Stimulated activated CD4-positive, alpha-beta T cell treated with anti-CD3 and anti-CD28 coated beads, TNF-alpha, amount 100 ng/mL, for 48 hours (primary cell): ENCODE results near the gene BMP2K.

Experiments
- DNase-seq, 3 donors: peaks; one replicate each; pipeline ENCODE4 v3.0.0-alpha.2; 2020; ENCODE audit warnings: low read depth in 3 of 3

The BMP2K gene

DNA sequence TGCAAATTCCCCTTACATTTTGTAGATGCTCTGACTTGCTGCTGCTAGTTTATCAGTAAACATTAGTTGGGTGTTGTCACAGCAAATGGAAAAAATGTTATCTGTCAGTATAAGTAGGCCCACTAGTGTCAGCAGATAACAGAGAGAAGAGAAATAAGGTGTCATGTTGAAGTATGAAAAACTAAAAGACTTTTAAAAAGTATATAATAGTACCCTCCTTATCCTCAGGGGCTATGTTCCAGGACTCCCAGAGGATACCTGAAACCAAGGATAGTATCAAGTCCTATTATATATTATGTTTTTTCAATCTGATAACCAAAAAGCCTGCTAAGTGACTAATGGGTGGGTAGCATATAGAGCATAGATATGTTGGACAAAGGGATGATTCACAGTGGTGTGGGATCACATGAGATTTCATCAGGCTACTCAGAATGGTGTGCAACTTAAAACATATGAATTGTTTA lies 11.6 kb upstream of the BMP2K start:
- DNase-seq = no peak

DNA sequence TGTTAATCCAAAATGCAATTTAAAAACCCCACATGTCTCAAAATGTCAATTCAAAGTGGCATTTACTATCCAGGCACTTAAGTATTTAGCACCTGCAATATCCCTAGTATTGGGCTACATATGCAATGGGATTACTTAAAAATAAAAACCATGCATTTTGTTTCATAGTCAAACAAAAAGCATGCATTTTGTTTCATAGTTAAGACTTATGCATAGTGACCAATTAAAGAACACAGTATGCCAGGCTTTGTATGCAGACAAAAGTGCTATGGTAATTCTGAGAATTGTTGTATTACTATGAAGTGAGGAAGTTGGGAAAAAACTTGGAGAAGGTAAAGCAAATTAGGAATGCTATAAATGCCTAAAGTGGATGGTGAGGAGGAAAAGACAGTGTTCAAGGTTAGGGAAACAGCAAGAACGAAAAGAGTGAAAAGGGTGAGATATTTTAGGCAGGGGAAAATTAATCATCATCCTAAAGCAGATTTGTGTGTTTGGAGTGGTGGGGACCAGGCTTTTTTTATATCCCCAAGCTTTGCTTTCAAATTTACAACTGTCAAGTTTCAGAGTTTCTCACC lies 10.6 kb upstream of the BMP2K start:
- DNase-seq = no peak

DNA sequence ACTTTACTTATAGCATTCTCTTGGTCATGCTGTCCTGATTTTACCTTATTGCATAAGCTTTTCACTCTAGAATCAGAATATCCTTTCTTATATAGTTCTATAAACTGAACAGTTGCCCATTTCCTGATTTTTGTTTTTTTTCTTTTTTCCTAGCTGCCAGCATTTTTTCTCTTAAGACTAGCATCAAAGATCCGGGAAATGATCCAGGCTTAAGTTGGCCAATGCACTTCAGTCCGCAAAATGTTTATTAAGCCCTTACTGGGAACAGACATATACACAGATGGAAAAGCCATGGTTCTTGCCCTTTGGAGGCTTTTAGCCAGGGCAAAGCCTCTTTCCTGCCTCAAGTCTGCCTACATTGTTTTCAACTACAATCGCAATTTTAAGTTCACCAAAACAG lies 10.1 kb upstream of the BMP2K start:
- no peak for DNase-seq

DNA sequence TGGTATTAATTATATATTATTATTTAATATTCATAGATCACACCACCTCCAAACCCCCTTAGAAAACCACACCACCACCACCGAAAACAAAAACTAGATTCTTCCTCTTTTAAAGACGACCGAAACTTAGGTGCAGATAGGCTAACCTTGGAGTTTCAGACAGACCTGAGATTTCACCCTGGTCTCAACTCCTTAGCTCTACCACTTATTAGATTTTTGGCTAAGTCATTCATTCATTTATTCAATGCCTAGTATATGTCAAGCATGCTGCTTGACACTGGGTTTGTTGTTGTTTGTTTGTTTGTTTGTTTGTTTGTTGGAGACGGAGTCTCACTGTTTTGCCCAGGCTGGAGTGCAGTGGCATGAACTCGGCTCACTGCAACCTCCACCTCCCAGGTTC lies 9.5 kb upstream of the BMP2K start:
- DNase-seq = no peak

DNA sequence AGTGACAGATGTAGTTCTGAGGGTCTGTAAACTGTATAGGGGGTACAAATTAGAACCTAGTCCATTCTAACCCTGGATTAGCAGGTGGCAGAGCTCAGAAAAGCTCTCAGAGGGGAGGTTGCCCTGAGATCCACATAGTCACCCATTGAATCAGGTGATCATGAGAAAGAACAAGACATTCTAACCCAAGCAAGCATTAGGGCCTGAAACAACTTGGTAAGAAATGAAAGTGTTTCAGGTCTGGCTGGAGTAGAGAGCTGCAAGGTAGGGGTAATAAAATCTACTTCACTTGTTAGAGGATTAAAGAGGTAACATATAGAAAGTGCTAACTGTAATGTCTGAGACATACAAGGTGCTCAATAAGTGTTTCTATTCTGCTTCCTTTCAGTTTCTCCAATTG lies 8.8 kb upstream of the BMP2K start:
- DNase-seq = no peak

DNA sequence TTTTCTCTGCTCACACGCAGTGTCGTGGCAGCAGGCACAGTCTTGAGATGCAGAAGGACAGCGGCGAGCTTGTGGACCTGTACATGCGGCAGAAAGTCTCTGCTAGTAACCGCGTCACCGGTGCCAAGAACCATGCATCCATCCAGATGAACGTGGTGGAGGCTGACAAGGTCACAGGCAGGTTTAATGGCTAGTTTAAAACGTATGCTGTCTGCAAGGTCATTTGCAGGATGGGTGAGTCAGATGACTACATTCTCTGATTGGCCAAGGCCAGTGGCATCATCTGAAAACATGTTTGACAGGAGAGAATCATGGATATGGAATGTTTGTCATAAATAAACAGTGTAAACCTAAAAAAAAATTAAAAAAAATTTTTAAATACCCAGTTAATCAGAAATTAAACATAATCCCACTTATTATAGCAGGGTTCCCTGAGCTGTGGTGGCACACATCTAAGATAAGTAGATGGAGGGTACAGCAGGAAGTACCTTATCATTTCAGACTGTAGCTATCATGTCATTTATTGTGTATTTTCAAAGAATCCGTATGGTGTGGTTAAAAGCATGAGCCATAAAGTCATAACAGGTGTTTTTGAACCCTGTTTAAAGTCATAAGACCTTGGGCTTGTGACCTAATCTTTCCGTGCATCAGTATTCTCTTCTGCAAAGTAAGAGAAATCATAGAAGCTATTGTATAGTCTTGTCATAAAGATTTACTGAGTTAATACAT lies 7.5 kb upstream of the BMP2K start:
- no peak for DNase-seq

DNA sequence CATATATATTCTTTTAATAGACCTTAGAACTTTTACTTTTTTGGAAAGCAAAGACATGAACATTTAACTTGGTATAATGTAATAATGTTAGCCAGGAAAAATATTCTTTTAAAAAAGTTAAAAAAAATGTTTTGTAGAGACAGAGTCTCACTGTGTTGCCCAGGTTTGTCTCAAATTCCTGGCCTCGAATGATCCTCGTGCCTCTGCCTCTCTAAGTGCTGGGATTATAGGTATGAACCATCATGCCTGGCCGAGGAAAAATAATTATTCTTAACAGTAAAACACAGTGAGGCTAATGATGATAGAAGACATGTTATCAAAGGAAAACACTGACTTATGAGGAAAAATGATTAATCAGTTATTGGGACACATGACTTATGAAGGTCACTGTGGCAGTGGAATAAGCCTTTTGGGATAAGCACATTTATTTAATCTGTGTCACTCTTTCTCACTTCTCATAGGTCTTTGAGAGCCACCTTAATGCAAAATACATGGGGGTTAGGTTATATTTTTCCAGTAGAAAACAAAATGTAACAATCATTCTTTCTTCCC lies 6.0 kb upstream of the BMP2K start:
- no peak for DNase-seq

DNA sequence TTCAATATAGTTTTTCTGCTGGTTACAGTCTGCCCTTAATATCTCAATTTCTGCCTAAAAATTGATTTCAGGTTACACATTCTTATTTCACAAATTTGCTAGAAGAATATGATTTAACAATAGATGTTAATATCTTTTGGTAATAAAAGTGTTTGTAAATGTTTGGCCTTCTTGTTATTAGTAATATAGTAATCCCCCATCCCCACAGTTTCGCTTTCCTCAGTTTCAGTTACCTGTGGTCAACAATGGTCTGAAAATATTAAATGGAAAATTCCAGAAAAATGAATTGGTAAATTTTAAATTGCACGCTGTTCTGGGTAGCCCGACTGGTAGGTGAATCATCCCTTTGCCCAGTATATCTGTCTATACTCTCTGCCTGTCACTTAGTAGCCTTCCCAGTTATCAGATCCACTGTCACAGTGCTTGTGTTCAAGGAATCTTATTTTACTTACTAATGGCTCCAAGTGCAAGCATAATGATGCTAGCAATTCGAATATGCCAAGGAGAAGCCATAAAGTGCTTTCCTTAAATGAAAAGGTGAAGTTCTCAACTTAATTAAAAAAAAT lies 3.5 kb upstream of the BMP2K start:
- DNase-seq = no peak

DNA sequence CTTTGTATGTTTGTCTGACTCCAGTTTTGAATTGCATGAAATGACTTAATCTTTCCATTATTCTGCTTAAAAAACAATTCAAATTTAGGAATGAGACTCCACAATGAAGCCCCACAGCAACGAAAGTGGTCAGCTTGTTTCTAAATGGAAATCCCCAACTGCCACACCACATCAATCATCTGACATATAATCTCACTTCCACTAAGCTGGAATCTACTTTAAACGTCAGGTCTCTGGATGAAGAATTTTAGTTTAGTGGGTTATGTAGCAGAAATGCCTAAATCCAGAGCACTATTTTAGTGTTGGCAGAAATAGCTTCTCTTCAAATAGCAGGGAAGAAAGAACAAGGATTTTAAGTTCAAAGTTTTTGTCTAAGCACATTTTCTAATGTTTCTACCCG lies 1.7 kb upstream of the BMP2K start:
- DNase-seq = no peak

DNA sequence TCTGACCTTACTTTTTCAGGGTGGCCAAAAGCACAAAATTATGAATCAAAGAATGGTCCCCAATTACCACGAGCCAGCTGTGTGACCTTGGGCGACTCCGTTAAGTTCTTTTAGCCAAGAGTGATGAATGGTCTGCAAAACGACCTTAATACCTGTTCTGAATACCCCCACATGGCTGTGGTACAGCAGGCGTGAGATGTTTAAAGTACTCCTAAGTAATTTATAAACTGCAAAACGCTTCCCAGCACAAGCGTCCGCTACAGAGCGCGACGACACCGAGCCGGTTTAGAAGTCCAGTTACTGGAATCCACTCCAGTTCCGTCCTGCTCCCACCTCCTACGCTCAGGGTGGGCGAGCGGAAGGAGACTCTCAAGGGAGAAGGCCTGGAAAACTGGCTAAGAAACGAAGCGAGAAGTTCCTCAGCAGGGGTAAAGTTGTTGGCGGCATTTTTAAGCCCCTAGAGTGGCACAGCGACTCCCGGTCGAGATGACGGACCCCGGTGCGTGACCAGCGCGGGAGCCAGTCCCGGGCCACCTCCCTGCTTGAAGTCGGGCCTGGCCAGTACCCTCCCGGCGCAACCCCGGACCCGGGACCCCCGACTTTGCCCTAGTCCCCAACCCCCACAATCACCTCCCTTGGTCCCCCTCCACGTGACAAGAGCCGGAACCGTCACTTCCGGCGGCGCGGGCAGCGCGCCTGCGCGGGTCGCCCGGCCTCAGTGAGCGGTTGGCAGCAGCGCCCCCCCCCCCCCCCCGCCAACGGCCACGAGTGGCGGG lies 659 bp upstream of the BMP2K start:
- DNase-seq = peak; percentile 69 to 77 (median 73)

DNA sequence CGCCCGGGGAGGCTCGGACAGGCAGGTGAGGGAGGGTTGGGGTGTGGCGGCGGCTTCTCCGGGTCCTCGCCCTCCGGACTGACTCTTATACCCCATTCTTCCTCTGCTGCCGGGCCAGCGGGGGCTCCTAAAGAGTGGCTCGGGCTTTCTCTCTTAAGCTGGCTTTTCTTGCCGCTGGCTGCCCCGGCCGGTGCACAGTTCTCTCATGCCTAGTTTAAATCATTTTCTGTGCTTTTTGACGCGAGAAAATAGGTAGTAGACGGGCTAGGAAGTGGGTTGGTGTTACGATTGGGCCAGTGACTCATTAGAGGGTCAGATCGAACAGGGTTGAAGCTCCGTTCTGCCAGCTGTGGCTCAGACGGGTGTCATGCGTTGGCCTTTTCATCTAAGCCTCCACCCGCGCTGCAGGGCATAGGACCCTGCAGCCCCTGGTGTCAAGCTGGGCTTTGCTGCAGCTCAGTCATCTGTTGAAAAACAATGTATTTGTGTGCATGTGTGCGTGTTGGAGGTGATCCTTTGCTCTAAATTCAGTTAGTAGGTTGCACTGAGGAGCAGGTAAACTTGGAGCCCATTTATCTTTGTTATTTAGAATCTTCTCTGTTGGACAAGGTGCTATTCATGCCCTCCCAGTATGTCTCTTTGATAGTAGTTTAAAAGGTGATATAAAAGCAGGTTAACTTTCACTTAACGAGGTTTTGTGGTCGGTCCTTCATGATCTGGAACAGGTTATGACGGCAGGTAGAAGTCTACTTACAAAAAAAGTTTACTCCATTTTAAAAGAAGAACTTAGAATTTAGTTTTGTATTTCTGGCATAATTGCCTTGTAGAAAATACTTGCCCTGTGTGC lies 802 bp downstream of the BMP2K start:
- peak; percentile 12 to 28 (median 25) for DNase-seq

DNA sequence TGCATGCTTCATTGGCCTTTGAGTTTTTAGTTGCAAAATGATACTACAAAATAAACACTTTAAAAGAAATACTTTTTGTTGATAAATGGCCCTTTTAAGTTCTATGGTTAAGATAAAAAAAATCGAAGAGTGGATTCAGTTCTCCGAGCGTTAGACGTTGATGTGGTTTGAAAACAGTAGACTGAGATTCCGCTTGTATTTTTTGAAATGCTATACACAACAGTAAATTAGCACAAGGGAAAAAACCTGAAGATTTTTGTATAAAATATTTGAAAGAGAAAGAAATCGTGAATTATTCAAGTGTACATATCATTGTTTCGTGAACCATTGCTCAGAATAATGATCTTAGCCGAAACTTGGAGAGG lies 1.4 kb downstream of the BMP2K start:
- no peak for DNase-seq

DNA sequence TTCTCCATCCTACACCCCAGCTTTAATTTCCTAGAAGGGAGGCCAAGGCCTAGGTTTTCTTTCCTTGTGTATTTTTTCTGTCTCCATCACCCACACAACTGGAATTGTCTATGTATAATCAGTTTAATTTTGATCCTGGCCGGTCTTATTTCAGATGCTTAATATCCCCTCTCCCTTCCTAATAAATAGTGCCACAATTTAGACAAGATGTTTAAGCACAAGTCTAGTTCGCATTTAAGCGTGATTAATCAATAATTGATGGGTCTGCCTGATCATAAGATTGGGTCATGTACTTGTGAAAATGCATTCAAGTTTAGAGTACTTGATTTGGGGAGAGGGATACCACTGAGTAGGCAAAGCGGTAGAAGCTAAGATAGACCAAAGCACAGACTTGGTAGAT lies 2.4 kb downstream of the BMP2K start:
- DNase-seq = no peak

DNA sequence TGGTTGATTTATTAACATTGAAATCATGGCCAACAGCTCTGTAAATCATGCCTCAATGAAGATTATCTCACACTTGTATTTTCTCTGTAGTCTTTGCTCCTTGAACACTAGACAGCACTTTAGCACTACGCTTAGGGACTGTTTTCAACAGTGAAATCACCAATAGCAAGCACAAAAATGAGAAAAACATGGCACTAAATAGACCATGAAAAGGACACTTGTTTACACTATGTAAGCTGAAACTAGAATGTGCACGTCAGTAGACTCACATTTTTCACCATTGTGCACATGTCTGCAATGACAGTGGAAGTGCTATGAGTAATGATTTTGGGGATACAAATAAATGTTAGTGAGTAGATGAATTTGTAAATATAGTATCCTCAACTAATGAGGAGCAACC lies 3.1 kb downstream of the BMP2K start:
- no peak for DNase-seq

DNA sequence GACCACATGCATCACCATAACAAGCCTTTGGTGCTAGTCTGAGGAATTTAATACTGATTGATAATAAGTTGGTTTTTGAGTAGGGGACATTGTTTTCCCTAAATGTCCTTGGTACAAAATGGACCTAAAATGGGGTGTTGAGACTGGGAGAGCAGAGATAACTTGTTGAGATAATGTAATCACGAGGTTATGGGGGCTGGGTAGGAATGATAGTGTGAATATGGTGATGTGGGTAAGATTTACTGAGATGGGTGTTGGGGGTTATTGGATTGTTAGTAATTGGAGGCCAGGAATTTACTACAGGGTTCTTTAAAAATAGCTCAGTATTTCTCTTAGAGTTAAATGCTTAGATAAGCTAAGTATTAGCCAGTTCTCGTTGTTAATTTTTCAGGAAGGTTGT lies 3.9 kb downstream of the BMP2K start:
- no peak for DNase-seq

DNA sequence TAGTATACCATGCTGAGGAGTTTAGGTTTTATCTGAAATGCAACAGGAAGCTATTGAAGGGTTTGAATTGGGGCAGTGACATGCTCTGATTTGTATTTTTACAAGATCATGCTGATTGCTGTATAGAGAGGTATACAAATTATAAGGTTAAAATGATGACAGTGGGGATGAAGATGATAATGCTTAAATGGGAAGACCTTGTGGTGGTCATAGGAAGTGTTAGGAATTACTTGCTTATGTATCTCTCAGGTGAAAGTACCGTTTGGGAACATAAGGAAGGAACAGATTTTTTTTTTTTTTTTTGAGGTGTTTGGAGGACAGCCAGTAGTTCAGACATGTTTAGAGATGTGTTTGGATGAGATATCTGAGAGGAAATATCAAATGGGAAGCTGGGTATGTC lies 5.0 kb downstream of the BMP2K start:
- no peak for DNase-seq

DNA sequence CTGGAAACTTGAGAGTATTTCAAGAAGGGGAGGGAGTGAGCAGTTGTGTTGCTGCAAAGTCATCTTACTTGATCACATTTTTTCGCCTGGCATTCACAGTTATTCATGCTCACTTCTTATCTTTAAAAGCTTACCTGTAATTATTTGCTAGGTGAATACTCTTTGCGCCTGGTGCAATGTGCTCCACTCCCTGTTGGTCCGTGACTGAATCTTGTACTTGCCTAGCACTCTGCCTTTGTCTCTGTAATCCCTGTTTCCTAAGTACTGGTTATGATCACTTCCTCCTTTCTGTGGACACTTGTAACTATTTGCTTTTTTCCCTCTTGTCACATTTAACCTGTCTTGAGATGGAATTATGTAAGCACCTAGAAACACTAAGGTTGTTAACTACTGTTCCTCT lies 5.8 kb downstream of the BMP2K start:
- no peak for DNase-seq

DNA sequence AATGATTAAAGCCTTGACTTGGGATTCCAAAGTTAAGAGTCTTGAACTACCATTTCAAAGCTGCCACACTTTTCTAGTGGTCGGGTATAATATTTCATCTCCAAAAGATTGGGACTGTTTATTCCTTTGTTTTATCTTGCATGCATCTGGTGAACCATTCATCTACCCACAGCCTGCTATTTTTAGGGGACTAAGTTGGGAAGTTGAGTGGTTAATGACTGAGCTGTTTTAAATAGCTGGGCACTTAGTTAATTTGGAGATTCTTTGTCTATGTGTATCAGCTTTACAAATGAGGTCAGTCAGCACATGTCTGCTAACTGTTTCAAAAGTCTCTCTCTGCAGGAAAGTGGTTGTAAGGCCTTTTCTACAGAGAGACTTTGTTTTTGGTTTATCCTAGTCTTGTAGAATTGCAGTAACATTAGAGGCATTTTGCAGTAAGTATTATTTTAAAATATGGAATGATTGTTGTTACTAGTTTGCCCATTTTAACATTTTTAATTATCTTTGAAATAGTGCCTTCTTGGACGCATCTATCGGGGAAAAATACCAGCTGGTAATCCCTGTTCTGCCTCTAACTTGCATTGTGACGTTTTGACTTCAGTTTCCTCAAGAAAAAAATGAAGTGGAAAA lies 8.2 kb downstream of the BMP2K start:
- DNase-seq = no peak

DNA sequence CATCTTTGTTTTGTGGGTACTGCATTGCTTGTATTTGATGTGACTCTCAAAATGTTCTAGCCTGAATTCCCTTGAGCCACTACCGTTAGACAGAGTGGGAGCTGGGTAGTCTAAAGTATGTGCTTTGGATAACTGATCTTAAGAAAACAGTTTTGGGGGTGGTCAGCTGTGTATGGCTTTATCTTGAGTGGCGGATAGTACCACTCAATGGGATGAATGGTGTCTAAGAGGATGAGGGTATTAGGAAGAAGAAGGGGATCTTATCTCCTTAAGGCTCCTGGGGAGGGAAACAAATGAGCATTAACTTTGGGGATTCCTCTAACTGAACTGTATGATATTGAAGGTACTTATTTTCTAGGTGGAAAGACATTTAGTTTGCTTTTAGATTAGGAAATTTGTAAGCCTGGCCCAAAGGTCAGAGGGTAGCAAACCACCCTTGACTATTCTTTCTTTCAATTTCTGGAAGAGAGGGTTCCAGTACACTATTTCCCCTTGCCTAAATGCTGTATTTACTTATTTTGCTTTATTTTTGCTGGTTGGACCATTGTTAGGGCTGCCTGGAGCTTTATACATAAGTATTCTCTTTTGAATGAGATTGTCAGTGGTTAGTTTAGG lies 11.3 kb downstream of the BMP2K start:
- no peak for DNase-seq

DNA sequence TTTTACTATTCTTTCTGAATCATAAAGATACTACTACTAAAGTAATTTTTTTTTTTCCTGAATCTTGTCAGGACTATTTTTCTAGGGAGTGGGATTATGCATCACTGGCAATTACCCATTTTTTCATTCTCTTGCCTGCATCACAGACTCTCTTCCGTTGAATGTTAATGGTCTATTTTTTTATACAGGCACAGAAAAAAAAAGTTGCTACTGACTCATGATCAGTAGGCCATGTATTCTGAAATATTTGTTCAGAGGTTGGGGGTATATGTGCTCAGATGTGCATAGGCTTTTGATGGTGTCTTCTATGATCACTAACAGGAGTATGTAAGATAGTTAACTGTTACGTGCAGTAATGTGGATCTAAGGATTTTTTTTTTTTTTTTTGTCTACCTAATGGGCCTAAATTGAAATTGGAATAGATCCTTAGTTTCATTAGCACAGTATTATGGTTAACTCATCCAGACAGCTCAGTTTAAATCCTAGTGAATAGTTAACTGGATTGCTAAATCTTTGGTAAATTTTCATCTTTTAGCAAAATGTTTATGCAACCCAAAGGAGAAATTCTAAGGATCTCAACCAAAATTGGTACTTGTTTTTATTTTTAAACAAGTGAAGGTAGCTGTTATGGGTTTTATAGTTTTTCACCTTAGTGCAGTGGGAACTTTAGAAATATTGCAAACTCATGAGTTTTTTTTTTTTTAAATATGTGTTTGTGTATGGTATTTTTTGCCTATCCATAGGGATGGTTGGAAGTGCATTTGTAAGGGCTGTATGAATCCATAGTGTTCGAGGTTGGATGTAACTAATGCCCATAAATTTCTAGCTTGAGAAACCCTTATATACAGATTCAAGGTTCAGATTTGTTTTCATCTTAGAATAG lies 12.1 kb downstream of the BMP2K start:
- DNase-seq = no peak
